Mesothelial cell of epicardium (in vitro differentiated cells): ENCODE data around the gene ROBO1. TPM values are rescaled to one million over a fixed set of nuclear protein-coding genes. Genes with fewer than 3 reads are reported as not detected.

Source experiments
- DNase-seq, 2 experiments: peaks; one replicate each; pipeline ENCODE4 v3.0.0; 2021; ENCODE audit warnings: low spot score in 2 of 2; ENCODE audit not compliant: unreplicated experiment in 2 of 2
- H3K27ac Mint-ChIP-seq: 2 replicates; pipeline ENCODE4 v1.8.0; 2021; ENCODE audit warnings: mixed read lengths
- H3K27me3 Mint-ChIP-seq: 2 replicates; pipeline ENCODE4 v1.8.0; 2021; ENCODE audit warnings: low read depth, mixed read lengths
- H3K36me3 Mint-ChIP-seq: 2 replicates; pipeline ENCODE4 v1.8.0; 2021; ENCODE audit warnings: mixed read lengths
- H3K4me1 Mint-ChIP-seq: 2 replicates; pipeline ENCODE4 v1.8.0; 2021; ENCODE audit warnings: mixed read lengths
- H3K4me3 Mint-ChIP-seq: 2 replicates; pipeline ENCODE4 v1.8.0; 2021; ENCODE audit warnings: mild to moderate bottlenecking, moderate library complexity, mixed read lengths
- H3K9me3 Mint-ChIP-seq: 2 replicates; pipeline ENCODE4 v1.8.0; 2021; ENCODE audit warnings: mixed read lengths
- total RNA-seq: library from RNA; stranded (reverse); gene quantifications from 3 replicates; pipeline ENCODE4 v1.2.1, GENCODE V29; 2021
- TF ChIP-seq, protein P1 (sequence below): fragments of 200-600 bp; sonication (generic); IDR thresholded peaks from one replicate; pipeline ENCODE4 v1.5.0; 2021; ENCODE audit warnings: antibody characterized with exemption; ENCODE audit not compliant: unreplicated experiment

Gene ROBO1
- total RNA-seq, 1 donor from 2014 or later, result 143 TPM

DNA sequence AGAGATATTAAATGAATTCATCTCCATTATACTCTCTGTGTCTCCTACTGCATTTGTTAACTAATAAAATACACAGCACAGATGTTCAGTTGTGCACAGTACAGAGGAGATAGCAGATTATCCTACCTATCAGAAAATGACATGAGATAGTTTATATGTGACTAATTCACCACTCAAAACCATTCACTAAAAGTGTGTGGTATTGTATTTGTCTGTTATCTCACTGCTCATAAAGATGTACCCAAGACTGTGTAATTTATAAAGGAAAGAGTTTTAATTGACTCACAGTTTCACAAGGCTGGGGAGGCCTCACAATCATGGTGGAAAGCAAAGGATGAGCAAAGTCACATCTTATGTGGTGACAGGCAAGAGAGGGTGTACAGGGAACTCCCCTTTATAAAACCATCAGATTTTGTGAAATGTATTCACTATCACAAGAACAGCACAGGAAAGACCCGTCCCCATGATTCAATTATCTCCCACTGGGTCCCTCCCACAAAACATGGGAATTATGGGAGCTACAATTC lies 936.3 kb downstream of the ROBO1 start:
- no peak overlapping the region for H3K27ac Mint-ChIP-seq

DNA sequence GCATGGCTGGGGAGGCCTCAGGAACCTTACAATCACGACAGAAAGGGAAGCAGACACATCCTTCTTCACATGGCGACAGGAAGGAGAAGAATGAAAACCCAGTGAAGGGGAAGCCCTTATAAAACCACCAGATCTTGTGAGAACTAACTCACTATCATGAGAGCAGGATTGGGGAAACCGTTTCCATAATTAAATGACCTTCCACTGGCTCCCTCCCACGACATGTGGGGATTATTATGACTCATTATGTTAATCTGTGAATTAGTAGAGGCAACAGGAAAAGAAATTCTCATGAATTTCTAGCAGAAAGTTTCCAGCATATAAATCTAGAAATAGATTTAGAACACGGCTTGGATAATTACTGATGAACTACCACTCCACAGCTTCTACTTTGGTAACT lies 937.3 kb downstream of the ROBO1 start:
- H3K36me3 Mint-ChIP-seq, result peaks cover 16% of the 10 kb centered on the region
- H3K4me3 Mint-ChIP-seq, result no peak overlapping the region
- no peaks in the 10 kb centered on the region for H3K27me3 Mint-ChIP-seq
- H3K27ac Mint-ChIP-seq, result no peak overlapping the region
- TF ChIP-seq, protein P1, sequence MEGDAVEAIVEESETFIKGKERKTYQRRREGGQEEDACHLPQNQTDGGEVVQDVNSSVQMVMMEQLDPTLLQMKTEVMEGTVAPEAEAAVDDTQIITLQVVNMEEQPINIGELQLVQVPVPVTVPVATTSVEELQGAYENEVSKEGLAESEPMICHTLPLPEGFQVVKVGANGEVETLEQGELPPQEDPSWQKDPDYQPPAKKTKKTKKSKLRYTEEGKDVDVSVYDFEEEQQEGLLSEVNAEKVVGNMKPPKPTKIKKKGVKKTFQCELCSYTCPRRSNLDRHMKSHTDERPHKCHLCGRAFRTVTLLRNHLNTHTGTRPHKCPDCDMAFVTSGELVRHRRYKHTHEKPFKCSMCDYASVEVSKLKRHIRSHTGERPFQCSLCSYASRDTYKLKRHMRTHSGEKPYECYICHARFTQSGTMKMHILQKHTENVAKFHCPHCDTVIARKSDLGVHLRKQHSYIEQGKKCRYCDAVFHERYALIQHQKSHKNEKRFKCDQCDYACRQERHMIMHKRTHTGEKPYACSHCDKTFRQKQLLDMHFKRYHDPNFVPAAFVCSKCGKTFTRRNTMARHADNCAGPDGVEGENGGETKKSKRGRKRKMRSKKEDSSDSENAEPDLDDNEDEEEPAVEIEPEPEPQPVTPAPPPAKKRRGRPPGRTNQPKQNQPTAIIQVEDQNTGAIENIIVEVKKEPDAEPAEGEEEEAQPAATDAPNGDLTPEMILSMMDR, result no peak
- H3K4me1 Mint-ChIP-seq, result peaks cover 16% of the 10 kb centered on the region
- no peak for DNase-seq
- peaks cover 4% of the 10 kb centered on the region for H3K9me3 Mint-ChIP-seq

More for the DNA sequence above, 936.3 kb downstream of the ROBO1 start:
- DNase-seq, result no peak
- TF ChIP-seq, protein P1, result no peak
- H3K36me3 Mint-ChIP-seq, result peaks cover 16% of the 10 kb centered on the region
- no peak overlapping the region for H3K4me3 Mint-ChIP-seq
- peaks cover 6% of the 10 kb centered on the region for H3K4me1 Mint-ChIP-seq
- H3K27me3 Mint-ChIP-seq, result no peaks in the 10 kb centered on the region
- H3K9me3 Mint-ChIP-seq, result peaks cover 4% of the 10 kb centered on the region

DNA sequence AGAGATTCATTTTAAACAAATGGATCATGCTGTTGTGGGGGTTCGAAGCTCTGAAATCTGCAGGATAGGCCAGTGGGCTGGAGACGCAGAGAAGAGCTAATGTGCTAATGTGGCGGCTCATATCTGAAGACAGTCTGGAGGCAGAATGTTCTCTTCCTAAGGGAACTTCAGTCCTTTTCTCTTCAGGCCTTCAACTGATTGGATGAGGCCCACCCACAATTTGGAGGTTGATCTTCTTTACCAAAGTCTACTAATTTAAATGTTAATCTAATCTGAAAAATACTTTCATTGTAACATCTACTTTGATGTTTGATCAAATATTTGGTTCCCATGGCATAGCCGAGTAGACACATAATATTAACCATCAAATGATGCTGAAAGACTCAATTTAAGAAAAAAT lies 940.2 kb downstream of the ROBO1 start:
- H3K4me3 Mint-ChIP-seq, result no peak overlapping the region

DNA sequence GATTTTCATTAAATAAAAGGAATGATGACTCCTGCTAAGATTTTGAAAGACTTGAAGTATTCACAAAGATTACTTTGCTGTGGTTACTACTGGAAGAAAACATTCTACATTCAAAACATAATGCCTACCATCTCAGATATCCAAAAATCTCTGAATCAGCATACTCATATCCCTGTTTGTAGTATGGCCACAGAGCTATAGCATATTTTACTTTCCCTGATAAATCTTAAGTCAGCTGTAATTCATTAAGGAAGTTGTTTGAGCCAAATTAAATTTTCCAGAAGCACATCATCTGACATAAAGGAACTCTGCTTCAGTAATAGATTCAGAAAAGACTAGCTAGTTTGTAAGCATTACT lies 942.0 kb downstream of the ROBO1 start:
- H3K27ac Mint-ChIP-seq, result no peak overlapping the region
- H3K4me3 Mint-ChIP-seq, result no peak overlapping the region
- H3K4me1 Mint-ChIP-seq, result peaks cover 48% of the 10 kb centered on the region
- H3K36me3 Mint-ChIP-seq, result peaks cover 16% of the 10 kb centered on the region
- H3K27me3 Mint-ChIP-seq, result no peaks in the 10 kb centered on the region
- H3K9me3 Mint-ChIP-seq, result peaks cover 4% of the 10 kb centered on the region
- no peak for DNase-seq
- TF ChIP-seq, protein P1, result no peak

More for the DNA sequence above, 940.2 kb downstream of the ROBO1 start:
- TF ChIP-seq, protein P1, result no peak
- Mint-ChIP-seq H3K9me3 (peaks cover 4% of the 10 kb centered on the region), H3K4me1 (peaks cover 38% of the 10 kb centered on the region), H3K27ac (no peak overlapping the region), H3K27me3 (no peaks in the 10 kb centered on the region), H3K36me3 (peaks cover 16% of the 10 kb centered on the region)
- no peak for DNase-seq

DNA sequence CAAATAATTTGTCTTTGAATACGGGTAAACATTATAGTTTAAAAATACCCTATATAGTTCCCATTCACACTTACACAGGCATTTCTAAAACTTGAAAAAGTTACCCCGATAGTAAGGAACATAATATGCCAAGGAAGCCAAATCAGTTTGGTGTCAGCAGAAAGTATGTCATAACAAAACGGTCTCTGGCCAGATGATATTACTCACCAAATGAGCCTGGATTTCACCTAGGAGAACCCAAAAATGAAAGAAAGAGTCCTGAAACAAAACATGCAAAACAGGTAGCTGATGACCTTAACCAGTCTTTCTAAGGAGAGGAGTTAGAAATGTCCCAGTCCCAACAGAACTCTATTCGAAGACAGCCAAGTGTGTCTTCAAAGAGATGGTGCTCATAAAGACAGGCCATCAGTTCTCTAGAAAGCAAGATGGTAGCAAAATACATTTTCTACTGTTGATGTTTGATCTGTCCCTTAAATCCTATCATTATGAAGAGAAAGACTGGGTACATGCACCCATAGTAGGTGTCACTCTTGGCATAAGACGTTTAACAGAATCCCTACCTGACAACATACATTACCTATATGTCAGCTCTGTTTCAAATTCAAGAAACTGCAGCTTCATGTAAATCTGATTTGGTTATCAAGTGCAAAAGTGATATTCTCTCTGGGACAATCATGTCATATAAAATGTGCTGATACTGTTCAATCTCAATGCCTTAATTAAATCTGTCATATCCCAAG lies 942.5 kb downstream of the ROBO1 start:
- Mint-ChIP-seq H3K36me3 (peaks cover 14% of the 10 kb centered on the region), H3K4me3 (no peak overlapping the region), H3K27ac (peak overlapping the region; percentile 68), H3K9me3 (peaks cover 3% of the 10 kb centered on the region), H3K4me1 (peaks cover 50% of the 10 kb centered on the region), H3K27me3 (no peaks in the 10 kb centered on the region)
- TF ChIP-seq, protein P1, result no peak
- DNase-seq, result no peak
